GM19467 (cell line): ENCODE results near the gene YY1.

Experiments
- ATAC-seq: cut with Tn5 transposase; IDR thresholded peaks from one replicate; pipeline ENCODE4 v1.9.1; 2021; ENCODE audit warnings: mild to moderate bottlenecking, moderate library complexity; ENCODE audit not compliant: unreplicated experiment

Gene YY1

GRCh38 chr14:100330388-100330931 is 91.5 kb downstream of the YY1 start:
- ATAC-seq, result no peak

- ATAC-seq, result no peak
Measured at GRCh38 chr14:100332071-100332639, 93.2 kb downstream of the YY1 start.
